Mesenchymal stem cell (in vitro differentiated cells and primary cell): ENCODE measurements around the gene PRRG2.

Experiments
- DNase-seq: peaks from one replicate; pipeline ENCODE4 v3.0.0-alpha.2; 2013
- H2AFZ ChIP-seq: one replicate; pipeline ENCODE4 v1.6.1; 2013; ENCODE audit warnings: low read depth, mild to moderate bottlenecking, control low read depth, inconsistent platforms, low read length, moderate library complexity
- H2AK5ac ChIP-seq: 2 replicates; pipeline ENCODE4 v1.6.1; 2013; ENCODE audit warnings: low read length, moderate library complexity, mild to moderate bottlenecking, inconsistent platforms; ENCODE audit not compliant: severe bottlenecking
- H2BK120ac ChIP-seq: one replicate; pipeline ENCODE4 v1.6.1; 2013; ENCODE audit warnings: low read depth, mild to moderate bottlenecking, inconsistent platforms, low read length, moderate library complexity
- H2BK12ac ChIP-seq, 2 experiments: one replicate each; pipeline ENCODE4 v1.6.1; 2013; ENCODE audit warnings: inconsistent platforms in 2 of 2, low read length in 2 of 2, mild to moderate bottlenecking in 2 of 2, moderate library complexity in 2 of 2, control low read depth in 1 of 2
- H2BK15ac ChIP-seq: one replicate; pipeline ENCODE4 v1.6.1; 2013; ENCODE audit warnings: mild to moderate bottlenecking, low read depth, inconsistent platforms; ENCODE audit not compliant: poor library complexity, severe bottlenecking
- H2BK5ac ChIP-seq: 2 replicates; pipeline ENCODE4 v1.6.1; 2013; ENCODE audit warnings: low read depth, mild to moderate bottlenecking, low read length, control low read depth, inconsistent platforms; ENCODE audit not compliant: poor library complexity, severe bottlenecking
- H3K14ac ChIP-seq, 2 experiments: one replicate each; pipeline ENCODE4 v1.6.1; 2013; ENCODE audit warnings: inconsistent platforms in 2 of 2, low read length in 2 of 2, control low read depth in 1 of 2, mild to moderate bottlenecking in 1 of 2, moderate library complexity in 1 of 2
- H3K18ac ChIP-seq, 2 experiments: one replicate each; pipeline ENCODE4 v1.6.1; 2013; ENCODE audit warnings: inconsistent platforms in 2 of 2, low read length in 2 of 2, control low read depth in 1 of 2, low read depth in 1 of 2, mild to moderate bottlenecking in 1 of 2
- H3K23ac ChIP-seq, 2 experiments: one replicate each; pipeline ENCODE4 v1.6.1; 2013; ENCODE audit warnings: inconsistent platforms in 2 of 2, low read length in 2 of 2, mild to moderate bottlenecking in 2 of 2, moderate library complexity in 2 of 2, control low read depth in 1 of 2
- H3K27ac ChIP-seq: 2 replicates; pipeline ENCODE4 v1.5.1; 2013; ENCODE audit warnings: mild to moderate bottlenecking, moderate library complexity, low read length, control low read depth, inconsistent platforms; ENCODE audit not compliant: poor library complexity, severe bottlenecking
- H3K27me3 ChIP-seq, 2 experiments: 2 replicates each; pipeline versions ENCODE4 v1.6.1 to v1.7.0; 2013; ENCODE audit warnings: low read length in 2 of 2, mild to moderate bottlenecking in 2 of 2, moderate library complexity in 2 of 2, control low read depth in 1 of 2, inconsistent platforms in 1 of 2; ENCODE audit not compliant: control insufficient read depth in 1 of 2, insufficient read depth in 1 of 2
- H3K36me3 ChIP-seq, 2 experiments: 2 replicates each; pipeline versions ENCODE4 v1.6.1 to v1.7.0; 2013; ENCODE audit warnings: low read length in 2 of 2, control low read depth in 1 of 2, inconsistent platforms in 1 of 2, low read depth in 1 of 2, mild to moderate bottlenecking in 1 of 2; ENCODE audit not compliant: insufficient read depth in 2 of 2, control insufficient read depth in 1 of 2
- H3K4ac ChIP-seq, 2 experiments: one replicate each; pipeline ENCODE4 v1.6.1; 2013; ENCODE audit warnings: inconsistent platforms in 2 of 2, low read length in 2 of 2, mild to moderate bottlenecking in 2 of 2, moderate library complexity in 2 of 2, control low read depth in 1 of 2, low read depth in 1 of 2
- H3K4me1 ChIP-seq: 2 replicates; pipeline ENCODE4 v1.6.1; 2013; ENCODE audit warnings: low read depth, low read length, control low read depth; ENCODE audit not compliant: control insufficient read depth, insufficient read depth
- H3K4me2 ChIP-seq: 2 replicates; pipeline ENCODE4 v1.6.1; 2013; ENCODE audit warnings: low read length, mild to moderate bottlenecking, inconsistent platforms; ENCODE audit not compliant: poor library complexity, severe bottlenecking
- H3K4me3 ChIP-seq, 2 experiments: 2 replicates each; pipeline versions ENCODE4 v1.5.1 to v1.7.0; 2013; ENCODE audit warnings: low read length in 2 of 2, mild to moderate bottlenecking in 2 of 2, control low read depth in 1 of 2, low read depth in 1 of 2; ENCODE audit not compliant: insufficient read depth in 1 of 2
- H3K79me1 ChIP-seq: replicated peaks from 2 replicates; pipeline ENCODE4 v1.6.1; 2013; ENCODE audit warnings: mild to moderate bottlenecking, control low read depth, low read length, inconsistent platforms; ENCODE audit not compliant: poor library complexity, severe bottlenecking
- H3K9ac ChIP-seq: 2 replicates; pipeline ENCODE4 v1.7.0; 2013; ENCODE audit warnings: mild to moderate bottlenecking, low read length, moderate library complexity
- H3K9me3 ChIP-seq: 2 replicates; pipeline ENCODE4 v1.7.0; 2013; ENCODE audit warnings: mild to moderate bottlenecking, low read length; ENCODE audit not compliant: control insufficient read depth
- H4K8ac ChIP-seq: one replicate; pipeline ENCODE4 v1.6.1; 2013; ENCODE audit warnings: inconsistent platforms, mild to moderate bottlenecking, low read length, moderate library complexity
- H4K91ac ChIP-seq: one replicate; pipeline ENCODE4 v1.6.1; 2013; ENCODE audit warnings: mild to moderate bottlenecking, low read length, inconsistent platforms
- WGBS: methylation state at CpG from one replicate; pipeline ENCODE4 v1.1.7; 2013; ENCODE audit warnings: mixed read lengths; 5-methylcytosine and 5-hydroxymethylcytosine counted together

PRRG2 gene

DNA sequence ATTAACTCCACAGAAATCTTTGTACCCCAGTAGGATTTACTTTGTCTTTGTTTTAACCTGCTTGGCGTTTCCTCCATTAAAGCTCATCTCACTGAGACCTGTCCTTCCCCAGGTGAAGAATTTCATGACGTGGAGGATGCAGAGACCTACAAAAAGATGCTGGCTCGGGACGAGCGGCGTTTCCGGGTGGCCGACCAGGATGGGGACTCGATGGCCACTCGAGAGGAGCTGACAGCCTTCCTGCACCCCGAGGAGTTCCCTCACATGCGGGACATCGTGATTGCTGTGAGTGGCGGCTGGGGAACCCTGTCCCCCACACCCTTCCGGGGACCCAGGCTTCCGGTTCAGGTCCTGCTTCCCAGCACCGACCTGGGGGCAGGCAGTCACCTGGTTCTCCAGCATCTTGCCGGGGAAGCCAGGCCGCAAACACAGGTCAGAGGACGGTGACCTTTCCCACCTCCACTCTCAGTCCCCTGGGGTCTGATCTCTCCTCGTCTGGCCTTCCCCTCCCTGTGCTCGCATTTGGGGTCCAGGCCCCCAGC is 44.1 kb upstream of the PRRG2 start:
- H3K4me2 ChIP-seq: no peak overlapping the region
- H2AFZ ChIP-seq: no peak overlapping the region
- DNase-seq: no peak
- H3K23ac ChIP-seq: no peak overlapping the region
- H2BK5ac ChIP-seq: no peak overlapping the region
- H2BK15ac ChIP-seq: no peak overlapping the region
- no peak overlapping the region for H4K91ac ChIP-seq
- H3K14ac ChIP-seq: no peak overlapping the region
- WGBS: 94% methylated on average over 22 of the region's 22 CpGs
- H2AK5ac ChIP-seq: no peak overlapping the region
- H3K36me3 ChIP-seq: peaks cover 4 to 59% of the 10 kb centered on the region in 2 experiments
- no peak overlapping the region for H3K9ac ChIP-seq
- no peak overlapping the region for H2BK12ac ChIP-seq
- H3K79me1 ChIP-seq: no peaks in the 10 kb centered on the region
- H3K18ac ChIP-seq: no peak overlapping the region
- H2BK120ac ChIP-seq: no peak overlapping the region
- no peaks in the 10 kb centered on the region for H3K9me3 ChIP-seq
- no peaks in the 10 kb centered on the region for H3K27me3 ChIP-seq
- no peak overlapping the region for H4K8ac ChIP-seq
- H3K4me3 ChIP-seq: no peak overlapping the region
- H3K4me1 ChIP-seq: peaks cover 16% of the 10 kb centered on the region
- H3K4ac ChIP-seq: no peak overlapping the region
- no peak overlapping the region for H3K27ac ChIP-seq

DNA sequence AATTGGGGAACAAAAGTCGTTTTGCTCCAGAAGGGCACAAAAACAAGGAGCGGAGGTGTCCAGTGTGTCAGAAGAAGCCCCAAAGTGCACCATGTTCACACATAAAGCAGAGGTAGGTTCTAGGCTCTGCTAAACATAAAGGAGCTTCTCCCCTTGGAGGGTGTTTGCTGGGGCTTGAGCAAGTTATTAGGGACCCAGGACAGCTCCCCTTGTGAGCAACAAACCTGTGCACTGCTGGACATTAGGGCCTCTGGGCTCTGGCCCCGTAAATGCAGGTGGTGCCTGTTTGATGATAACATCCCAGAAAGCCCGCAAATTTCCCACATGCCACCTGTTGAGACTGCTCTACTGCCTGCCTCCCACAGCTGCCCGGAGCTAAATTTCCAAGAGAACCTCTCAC is 42.5 kb upstream of the PRRG2 start:
- H3K9ac ChIP-seq: no peak overlapping the region
- H4K91ac ChIP-seq: no peak overlapping the region
- no peak overlapping the region for H2BK5ac ChIP-seq
- H2BK120ac ChIP-seq: no peak overlapping the region
- H3K9me3 ChIP-seq: no peaks in the 10 kb centered on the region
- no peak for DNase-seq
- no peak overlapping the region for H2BK15ac ChIP-seq
- no peak overlapping the region for H2AK5ac ChIP-seq
- no peak overlapping the region for H3K4ac ChIP-seq
- no peak overlapping the region for H3K4me2 ChIP-seq
- H3K14ac ChIP-seq: no peak overlapping the region
- no peaks in the 10 kb centered on the region for H3K27me3 ChIP-seq
- H3K36me3 ChIP-seq: peaks cover 7 to 66% of the 10 kb centered on the region in 2 experiments
- no peak overlapping the region for H3K18ac ChIP-seq
- H3K27ac ChIP-seq: no peak overlapping the region
- no peak overlapping the region for H3K4me3 ChIP-seq
- no peak overlapping the region for H4K8ac ChIP-seq
- H2BK12ac ChIP-seq: no peak overlapping the region
- H3K79me1 ChIP-seq: no peaks in the 10 kb centered on the region
- H3K4me1 ChIP-seq: peaks cover 11% of the 10 kb centered on the region
- WGBS: 82% methylated on average over 5 of the region's 5 CpGs
- H3K23ac ChIP-seq: no peak overlapping the region
- no peak overlapping the region for H2AFZ ChIP-seq

DNA sequence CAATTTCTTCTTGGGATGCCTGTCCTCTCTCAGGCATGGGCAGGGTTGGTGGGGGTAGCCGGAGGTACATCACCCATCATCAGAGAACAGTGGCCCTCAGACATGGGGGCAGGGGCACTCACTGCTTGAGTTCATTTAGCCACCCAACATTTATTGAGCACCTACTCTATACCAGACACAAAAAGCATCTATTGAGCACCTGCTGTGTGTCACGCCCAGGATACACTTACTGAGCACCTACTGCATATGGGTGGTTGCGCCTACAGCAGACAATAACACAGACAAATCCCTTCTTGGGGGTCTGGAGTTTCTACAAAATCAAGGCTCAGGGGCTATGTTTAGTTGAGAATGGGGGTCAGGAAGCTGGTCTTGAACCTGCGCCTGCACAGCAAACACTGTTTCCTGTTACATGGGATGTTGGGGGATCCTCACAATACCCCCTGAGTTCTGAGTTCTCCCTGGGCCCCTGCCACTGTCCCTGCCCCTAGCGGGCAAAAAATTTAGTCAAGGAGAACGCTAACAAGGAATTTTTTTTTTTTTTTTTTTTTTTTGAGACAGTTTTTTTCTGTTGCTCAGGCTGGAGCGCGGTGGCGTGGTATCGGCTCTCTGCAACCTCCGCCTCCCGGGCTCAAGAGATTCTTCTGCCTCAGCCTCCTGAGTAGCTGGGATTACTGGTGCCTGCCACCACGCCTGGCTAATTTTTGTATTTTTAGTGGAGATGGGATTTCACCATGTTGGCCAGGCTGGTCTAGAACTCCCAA is 41.7 kb upstream of the PRRG2 start:
- Histone ChIP-seq H3K23ac (no peak overlapping the region), H3K14ac (no peak overlapping the region), H4K91ac (no peak overlapping the region), H2BK12ac (no peak overlapping the region), H3K79me1 (no peaks in the 10 kb centered on the region), H3K9ac (no peak overlapping the region), H3K4me1 (peaks cover 4% of the 10 kb centered on the region), H3K9me3 (no peaks in the 10 kb centered on the region), H3K4me2 (no peak overlapping the region), H3K36me3 (peaks cover 7 to 63% of the 10 kb centered on the region in 2 experiments), H2AFZ (no peak overlapping the region), H2BK5ac (no peak overlapping the region), H3K18ac (no peak overlapping the region), H2BK120ac (no peak overlapping the region), H3K27ac (no peak overlapping the region), H3K27me3 (no peaks in the 10 kb centered on the region), H2BK15ac (no peak overlapping the region), H4K8ac (no peak overlapping the region), H2AK5ac (no peak overlapping the region), H3K4ac (no peak overlapping the region), H3K4me3 (no peak overlapping the region)
- 99% methylated on average over 13 of the region's 13 CpGs for WGBS
- no peak for DNase-seq

DNA sequence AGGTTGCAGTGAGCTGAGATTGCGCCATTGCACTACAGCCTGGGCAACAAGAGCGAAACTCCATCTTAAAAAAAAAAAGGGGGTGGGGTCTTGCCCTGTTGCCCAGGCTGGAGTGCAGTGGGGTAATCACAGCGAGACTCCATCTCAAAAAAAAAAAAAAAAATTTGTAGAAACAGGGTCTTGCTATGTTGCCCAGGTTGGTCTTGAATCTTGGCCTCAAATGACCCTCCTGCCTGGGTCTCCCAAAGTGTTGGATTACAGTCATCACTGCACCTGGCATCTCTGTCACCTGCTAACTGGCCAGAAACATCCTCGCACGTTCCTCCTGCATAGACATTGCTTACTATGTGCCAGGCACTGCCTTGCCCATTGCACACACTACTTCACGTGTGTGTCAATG is 39.2 kb upstream of the PRRG2 start:
- 91% methylated on average over 6 of the region's 6 CpGs for WGBS

More for the DNA sequence above, 39.2 kb upstream of the PRRG2 start:
- no peak overlapping the region for H4K91ac ChIP-seq
- no peak overlapping the region for H3K23ac ChIP-seq
- no peak overlapping the region for H3K9ac ChIP-seq
- H2BK12ac ChIP-seq: no peak overlapping the region
- no peak overlapping the region for H3K4me2 ChIP-seq
- H3K4me1 ChIP-seq: peaks cover 3% of the 10 kb centered on the region
- no peak overlapping the region for H2AK5ac ChIP-seq
- no peaks in the 10 kb centered on the region for H3K9me3 ChIP-seq
- peaks cover 7 to 47% of the 10 kb centered on the region in 2 experiments for H3K36me3 ChIP-seq
- H3K79me1 ChIP-seq: no peaks in the 10 kb centered on the region
- no peak overlapping the region for H4K8ac ChIP-seq
- no peak overlapping the region for H2AFZ ChIP-seq
- no peak overlapping the region for H2BK120ac ChIP-seq
- no peak overlapping the region for H3K18ac ChIP-seq
- H3K4ac ChIP-seq: no peak overlapping the region
- no peak for DNase-seq
- no peak overlapping the region for H2BK15ac ChIP-seq
- no peaks in the 10 kb centered on the region for H3K27me3 ChIP-seq
- no peak overlapping the region for H2BK5ac ChIP-seq
- H3K14ac ChIP-seq: no peak overlapping the region
- no peak overlapping the region for H3K4me3 ChIP-seq
- no peak overlapping the region for H3K27ac ChIP-seq
